ENCODE data around the gene PRSS57. TPM values are rescaled to one million over a fixed set of nuclear protein-coding genes. Genes with fewer than 3 reads are reported as not detected.
A peak's percentile ranks its signal among the peaks of the same experiment; 100 is the strongest.

PRSS57 gene
- total and polyA plus RNA-seq, 2 donors (not counting 1 experiment from before 2014, with no cell fraction given): not detected

GRCh38 chr19:657611-658010 is 37.6 kb downstream of the PRSS57 start:
- no peak overlapping the region for H3K4me3 ChIP-seq (ENCODE audit: control extremely low read depth in 1 of 5, extremely low read depth in 1 of 5, insufficient read depth in 1 of 5, low read depth in 2 of 5, low read length in 4 of 5)
- no peak overlapping the region for H3K4me3 Mint-ChIP-seq
- H3K27me3 Mint-ChIP-seq: no peaks in the 10 kb centered on the region
- peaks cover 28 to 53% of the 10 kb centered on the region in 2 donors for H3K4me1 ChIP-seq (ENCODE audit: control insufficient read depth in 2 of 2, insufficient read depth in 2 of 2, low read length in 2 of 2)
- H3K36me3 ChIP-seq (replicated peaks in 1 of 2; ENCODE audit: control extremely low read depth in 1 of 2, control insufficient read depth in 1 of 2, extremely low read depth in 1 of 2, insufficient read depth in 2 of 2, low read length in 1 of 2): peaks cover 0 to 42% of the 10 kb centered on the region in 2 experiments
- ChIA-PET CTCF (no interaction called here), POLR2A (no interaction called here)
- H3K27ac Mint-ChIP-seq: no peak overlapping the region
- no peak for TF ChIP-seq CTCF (IDR thresholded peaks at IDR 0.05)
- no peak for TF ChIP-seq EZH2 (IDR thresholded peaks at IDR 0.05; ENCODE audit: borderline replicate concordance, insufficient read depth, low read depth, low read length, poor library complexity, severe bottlenecking)
- H3K27me3 ChIP-seq (replicated peaks in 1 of 4; ENCODE audit: control extremely low read depth in 1 of 4, control insufficient read depth in 3 of 4, insufficient read depth in 4 of 4, low read length in 3 of 4): no peaks in the 10 kb centered on the region
- peaks cover 100% of the 10 kb centered on the region for H3K79me2 ChIP-seq (ENCODE audit: control insufficient read depth, insufficient read depth, low read length)
- WGBS (ENCODE audit: insufficient coverage): 89% methylated on average over 19 of the region's 19 CpGs
- DNase-seq: no peak
- peaks cover 61% of the 10 kb centered on the region for H3K4me1 Mint-ChIP-seq
- peak overlapping the region in 1 of 2 donors; percentile 97 for H3K27ac ChIP-seq (ENCODE audit: low read length in 2 of 2)
- no peak overlapping the region for H2AFZ ChIP-seq (ENCODE audit: insufficient read depth, low read depth, low read length, poor library complexity, severe bottlenecking)
- no peak overlapping the region for H3K9ac ChIP-seq (ENCODE audit: low read length)
- no peaks in the 10 kb centered on the region for H3K9me3 ChIP-seq (ENCODE audit: control extremely low read depth in 1 of 3, control insufficient read depth in 2 of 3, insufficient read depth in 1 of 3, low read length in 2 of 3)
- intact Hi-C loops (cut with micrococcal nuclease): no loop called here
- no peak for ATAC-seq (ENCODE audit: low read depth)
- H3K9me3 Mint-ChIP-seq (ENCODE audit: insufficient read depth): no peaks in the 10 kb centered on the region
- H3K4me2 ChIP-seq (replicated peaks; ENCODE audit: low read depth, low read length, poor library complexity, severe bottlenecking): peak overlapping the region; percentile 96
- peaks cover 98% of the 10 kb centered on the region for H4K20me1 ChIP-seq (ENCODE audit: control insufficient read depth, insufficient read depth, low read length, poor library complexity, severe bottlenecking)

- no peak overlapping the region for H3K27ac Mint-ChIP-seq
- ATAC-seq (ENCODE audit: low read depth): no peak
- no peaks in the 10 kb centered on the region for H3K27me3 Mint-ChIP-seq
- 93% methylated on average over 41 of the region's 43 CpGs for WGBS (ENCODE audit: insufficient coverage)
- H3K27me3 ChIP-seq (replicated peaks in 1 of 4; ENCODE audit: control extremely low read depth in 1 of 4, control insufficient read depth in 3 of 4, insufficient read depth in 4 of 4, low read length in 3 of 4): no peaks in the 10 kb centered on the region
- H2AFZ ChIP-seq (ENCODE audit: insufficient read depth, low read depth, low read length, poor library complexity, severe bottlenecking): no peak overlapping the region
- ChIA-PET CTCF (no interaction called here), POLR2A (interaction anchor here (0.6 to 1.1 kb wide), 2 partner anchors 15 to 1379 kb away, joined by 3 read pairs; no protein-coding TSS in a partner anchor)
- H3K9me3 ChIP-seq (ENCODE audit: control extremely low read depth in 1 of 3, control insufficient read depth in 2 of 3, insufficient read depth in 1 of 3, low read length in 2 of 3): no peaks in the 10 kb centered on the region
- no peak overlapping the region for H3K9ac ChIP-seq (ENCODE audit: low read length)
- no peaks in the 10 kb centered on the region for H3K9me3 Mint-ChIP-seq (ENCODE audit: insufficient read depth)
- peaks cover 100% of the 10 kb centered on the region for H3K79me2 ChIP-seq (ENCODE audit: control insufficient read depth, insufficient read depth, low read length)
- H3K4me3 ChIP-seq (ENCODE audit: control extremely low read depth in 1 of 5, extremely low read depth in 1 of 5, insufficient read depth in 1 of 5, low read depth in 2 of 5, low read length in 4 of 5): no peak overlapping the region
- peaks cover 61% of the 10 kb centered on the region for H3K4me1 Mint-ChIP-seq
- TF ChIP-seq CTCF (IDR thresholded peaks at IDR 0.05): no peak
- TF ChIP-seq EZH2 (IDR thresholded peaks at IDR 0.05; ENCODE audit: borderline replicate concordance, insufficient read depth, low read depth, low read length, poor library complexity, severe bottlenecking): no peak
- no peak overlapping the region for H3K4me2 ChIP-seq (replicated peaks; ENCODE audit: low read depth, low read length, poor library complexity, severe bottlenecking)
- peaks cover 0 to 49% of the 10 kb centered on the region in 2 experiments for H3K36me3 ChIP-seq (replicated peaks in 1 of 2; ENCODE audit: control extremely low read depth in 1 of 2, control insufficient read depth in 1 of 2, extremely low read depth in 1 of 2, insufficient read depth in 2 of 2, low read length in 1 of 2)
- no peak overlapping the region for H3K27ac ChIP-seq (ENCODE audit: low read length in 2 of 2)
- intact Hi-C loops (cut with micrococcal nuclease): no loop called here
- peaks cover 28 to 52% of the 10 kb centered on the region in 2 donors for H3K4me1 ChIP-seq (ENCODE audit: control insufficient read depth in 2 of 2, insufficient read depth in 2 of 2, low read length in 2 of 2)
- no peak for DNase-seq
- H4K20me1 ChIP-seq (ENCODE audit: control insufficient read depth, insufficient read depth, low read length, poor library complexity, severe bottlenecking): peaks cover 98% of the 10 kb centered on the region
- no peak overlapping the region for H3K4me3 Mint-ChIP-seq
Measured at GRCh38 chr19:656751-657559, 38.3 kb downstream of the PRSS57 start.

All from B cell (primary cell).